Measurements from ENCODE around the gene TMEM233. TPM values are rescaled to one million over a fixed set of nuclear protein-coding genes. Genes with fewer than 3 reads are reported as not detected.

The TMEM233 gene
- 0.96 TPM for total RNA-seq
- long read RNA-seq, partial matches to known transcripts = 0 of 2 reads
- long read RNA-seq, other reads (novel, unspliced or antisense) = 2 of 2 reads

DNA sequence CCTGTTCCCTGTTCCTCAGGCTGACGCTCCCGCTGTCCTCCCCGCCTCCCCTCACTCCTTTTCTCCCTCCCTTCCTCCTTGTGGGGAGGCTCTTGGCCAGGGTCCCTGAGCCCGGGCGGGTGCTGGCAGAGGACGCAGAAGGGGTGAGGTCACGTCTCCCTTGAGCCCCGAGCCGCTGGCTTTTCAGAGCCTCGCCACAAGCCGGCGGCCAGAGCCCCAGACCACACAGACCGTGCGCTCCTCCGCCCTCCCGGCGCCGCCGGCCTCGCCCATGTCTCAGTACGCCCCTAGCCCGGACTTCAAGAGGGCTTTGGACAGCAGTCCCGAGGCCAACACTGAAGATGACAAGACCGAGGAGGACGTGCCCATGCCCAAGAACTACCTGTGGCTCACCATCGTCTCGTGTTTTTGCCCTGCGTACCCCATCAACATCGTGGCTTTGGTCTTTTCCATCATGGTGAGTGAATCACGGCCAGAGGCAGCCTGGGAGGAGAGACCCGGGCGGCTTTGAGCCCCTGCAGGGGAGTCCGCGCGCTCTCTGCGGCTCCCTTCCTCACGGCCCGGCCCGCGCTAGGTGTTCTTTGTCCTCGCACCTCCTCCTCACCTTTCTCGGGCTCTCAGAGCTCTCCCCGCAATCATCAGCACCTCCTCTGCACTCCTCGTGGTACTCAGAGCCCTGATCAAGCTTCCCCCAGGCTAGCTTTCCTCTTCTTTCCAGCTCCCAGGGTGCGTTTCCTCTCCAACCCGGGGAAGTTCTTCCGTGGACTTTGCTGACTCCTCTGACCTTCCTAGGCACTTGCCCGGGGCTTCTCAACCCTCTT is at the start of gene TMEM233:
Gene TMEM233 (plus strand): TSS at position 197 of the 821 bp plus-strand sequence. CDS start 75 bp downstream, at position 272.
- Histone ChIP-seq H3K9me3 (no peaks in the 10 kb centered on the region), H3K27me3 (peaks cover 29% of the 10 kb centered on the region), H3K4me3 (peak within 1 kb of the TSS; percentile 51), H3K36me3 (no peaks in the 10 kb centered on the region), H3K27ac (peak within 1 kb of the TSS; percentile 58), H3K4me1 (peaks cover 2% of the 10 kb centered on the region)
- TF ChIP-seq, protein P1, sequence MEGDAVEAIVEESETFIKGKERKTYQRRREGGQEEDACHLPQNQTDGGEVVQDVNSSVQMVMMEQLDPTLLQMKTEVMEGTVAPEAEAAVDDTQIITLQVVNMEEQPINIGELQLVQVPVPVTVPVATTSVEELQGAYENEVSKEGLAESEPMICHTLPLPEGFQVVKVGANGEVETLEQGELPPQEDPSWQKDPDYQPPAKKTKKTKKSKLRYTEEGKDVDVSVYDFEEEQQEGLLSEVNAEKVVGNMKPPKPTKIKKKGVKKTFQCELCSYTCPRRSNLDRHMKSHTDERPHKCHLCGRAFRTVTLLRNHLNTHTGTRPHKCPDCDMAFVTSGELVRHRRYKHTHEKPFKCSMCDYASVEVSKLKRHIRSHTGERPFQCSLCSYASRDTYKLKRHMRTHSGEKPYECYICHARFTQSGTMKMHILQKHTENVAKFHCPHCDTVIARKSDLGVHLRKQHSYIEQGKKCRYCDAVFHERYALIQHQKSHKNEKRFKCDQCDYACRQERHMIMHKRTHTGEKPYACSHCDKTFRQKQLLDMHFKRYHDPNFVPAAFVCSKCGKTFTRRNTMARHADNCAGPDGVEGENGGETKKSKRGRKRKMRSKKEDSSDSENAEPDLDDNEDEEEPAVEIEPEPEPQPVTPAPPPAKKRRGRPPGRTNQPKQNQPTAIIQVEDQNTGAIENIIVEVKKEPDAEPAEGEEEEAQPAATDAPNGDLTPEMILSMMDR (IDR thresholded peaks at IDR 0.05) = no peak
- DNase-seq (no peak), ATAC-seq (peak; percentile 30)
- intact Hi-C loops (cut with DNase I) = no loop called here

DNA sequence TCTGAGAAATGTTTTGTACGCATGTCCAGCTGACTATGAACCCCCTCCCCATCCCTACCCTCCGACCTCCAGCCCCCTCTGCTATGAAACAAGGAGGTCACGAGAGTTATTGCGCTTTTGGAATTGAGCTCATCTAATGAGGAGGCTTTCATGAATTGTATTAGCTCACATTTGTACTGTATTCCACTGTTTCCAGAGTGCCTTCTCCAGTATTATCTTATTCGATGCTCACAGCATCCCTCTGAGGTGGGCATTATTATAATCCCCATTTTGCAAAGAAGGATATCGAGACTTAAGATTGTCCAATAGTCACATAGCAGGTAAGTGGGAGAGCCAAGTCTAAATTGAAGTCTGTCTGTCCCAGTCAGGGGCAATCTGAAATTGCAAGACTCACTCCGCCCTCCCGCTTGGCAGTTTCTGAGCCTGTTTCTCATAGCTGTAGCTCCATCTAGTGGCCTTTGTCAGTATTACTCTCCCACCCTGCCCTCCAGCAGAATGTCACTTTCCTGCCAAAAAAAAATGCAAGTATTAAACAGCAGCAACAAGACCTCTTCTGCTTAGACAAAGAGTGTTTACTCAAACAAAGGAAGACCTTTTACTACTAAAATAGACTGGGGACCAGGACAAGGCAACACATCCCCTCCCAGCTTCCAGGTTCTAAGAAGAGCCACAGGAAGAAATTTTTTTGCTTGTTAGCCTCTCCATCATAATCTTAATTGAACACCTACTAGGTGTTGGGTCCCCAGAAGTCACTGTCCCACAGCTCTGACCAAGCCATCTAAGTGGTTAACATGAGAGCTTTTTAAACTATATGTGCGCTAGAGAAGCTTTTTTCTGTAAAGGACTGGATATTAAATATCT is 48.6 kb upstream of the TMEM233 start:
- no peaks in the 10 kb centered on the region for H3K9me3 ChIP-seq
- H3K36me3 ChIP-seq = no peaks in the 10 kb centered on the region
- H3K4me3 ChIP-seq = no peak overlapping the region
- no peaks in the 10 kb centered on the region for H3K4me1 ChIP-seq
- TF ChIP-seq, protein P1 (IDR thresholded peaks at IDR 0.05) = peak; percentile 91
- DNase-seq (no peak), ATAC-seq (peak; percentile 92)
- no peak overlapping the region for H3K27ac ChIP-seq
- H3K27me3 ChIP-seq = no peaks in the 10 kb centered on the region
- intact Hi-C loops (cut with DNase I) = no loop called here

DNA sequence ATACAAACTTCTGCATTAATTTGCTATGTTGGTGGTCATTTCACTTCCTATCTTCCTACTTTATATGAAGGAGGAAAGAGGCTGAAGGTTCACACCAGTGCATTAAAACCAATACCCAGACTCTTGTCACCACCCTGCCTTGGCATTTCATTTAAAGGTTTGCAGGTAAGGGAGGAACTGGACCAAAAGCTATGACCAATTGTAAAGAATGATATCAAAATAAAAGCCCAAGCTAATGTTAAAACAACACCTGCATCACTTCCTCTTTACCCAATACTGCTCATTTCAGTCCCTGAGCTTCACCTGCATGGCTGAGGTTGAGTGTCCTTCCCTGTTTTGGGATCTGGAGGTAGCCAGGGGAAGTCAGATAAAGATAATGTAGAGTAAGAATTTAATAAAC is 47.2 kb upstream of the TMEM233 start:
- DNase-seq = no peak
- ATAC-seq = no peak
- TF ChIP-seq, protein P1 (IDR thresholded peaks at IDR 0.05) = no peak
- Histone ChIP-seq H3K36me3 (no peaks in the 10 kb centered on the region), H3K4me1 (no peaks in the 10 kb centered on the region), H3K4me3 (no peak overlapping the region), H3K9me3 (no peaks in the 10 kb centered on the region), H3K27me3 (no peaks in the 10 kb centered on the region), H3K27ac (no peak overlapping the region)
- intact Hi-C loops (cut with DNase I) = no loop called here

DNA sequence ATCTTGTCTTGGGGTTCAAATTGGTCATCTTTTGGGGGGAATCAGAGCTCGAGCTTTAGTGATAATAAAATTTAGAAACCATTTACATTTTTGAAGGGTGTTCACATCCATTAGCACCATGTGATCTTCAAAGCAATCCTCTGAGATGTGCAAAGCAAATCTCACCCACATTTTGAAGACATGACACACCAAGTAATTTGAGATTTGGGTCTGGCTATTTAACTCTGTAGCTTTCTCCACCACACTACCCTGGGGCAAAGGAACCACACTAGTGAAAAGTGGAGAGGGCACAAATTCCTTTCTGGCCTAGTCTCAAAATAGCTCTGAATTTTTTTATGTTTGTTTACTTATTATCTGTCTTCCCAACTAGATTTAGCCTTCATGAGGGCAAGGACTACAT is 46.6 kb upstream of the TMEM233 start:
- ATAC-seq (no peak), DNase-seq (no peak)
- H3K4me3 ChIP-seq = no peak overlapping the region
- no peaks in the 10 kb centered on the region for H3K4me1 ChIP-seq
- no peaks in the 10 kb centered on the region for H3K27me3 ChIP-seq
- no peaks in the 10 kb centered on the region for H3K36me3 ChIP-seq
- H3K27ac ChIP-seq = no peak overlapping the region
- H3K9me3 ChIP-seq = no peaks in the 10 kb centered on the region
- intact Hi-C loops (cut with DNase I) = no loop called here
- TF ChIP-seq, protein P1 (IDR thresholded peaks at IDR 0.05) = no peak

DNA sequence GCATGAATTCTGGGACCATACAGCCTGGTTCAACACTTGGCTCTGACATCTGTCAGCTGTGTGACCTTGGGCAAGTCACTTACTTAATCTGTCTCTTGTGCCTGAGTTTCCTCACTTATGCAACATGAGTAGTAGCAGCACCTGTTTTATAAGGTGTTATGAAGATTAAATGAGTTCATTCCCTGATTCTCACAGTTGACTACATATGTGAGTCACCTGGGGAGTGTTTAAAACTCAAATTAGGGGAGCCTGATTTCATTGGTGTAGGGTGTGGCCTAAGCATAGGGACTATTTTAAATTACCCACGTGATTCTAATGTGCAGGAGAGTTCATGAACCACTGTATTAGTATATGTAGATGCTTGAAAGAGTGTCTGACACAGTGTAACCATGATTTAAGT is 36.7 kb upstream of the TMEM233 start:
- H3K27ac ChIP-seq = no peak overlapping the region
- no peaks in the 10 kb centered on the region for H3K27me3 ChIP-seq
- H3K36me3 ChIP-seq = no peaks in the 10 kb centered on the region
- no peaks in the 10 kb centered on the region for H3K9me3 ChIP-seq
- H3K4me3 ChIP-seq = no peak overlapping the region
- TF ChIP-seq, protein P1 (IDR thresholded peaks at IDR 0.05) = no peak
- ATAC-seq = no peak
- no peaks in the 10 kb centered on the region for H3K4me1 ChIP-seq
- DNase-seq = no peak
- intact Hi-C loops (cut with DNase I) = no loop called here

Measured in upper lobe of right lung (tissue), 1 donor.